GM12891 (cell line): ENCODE results near the gene KCTD15.

Experiments used
- DNase-seq: peaks from one replicate; pipeline ENCODE4 v3.0.0; 2011; ENCODE audit warnings: low spot score; ENCODE audit not compliant: insufficient read length
- FAIRE-seq: peaks from 2 replicates; lab custom pipeline; 2011; peaks lifted over from hg19 to GRCh38; lab: Jason Lieb, UNC
- PAX5 ChIP-seq: IDR thresholded peaks from 2 replicates; pipeline ENCODE4 v1.6.1; 2011; ENCODE audit warnings: low read length, moderate library complexity, mild to moderate bottlenecking; ENCODE audit not compliant: insufficient read depth, severe bottlenecking
- POLR2A ChIP-seq: IDR thresholded peaks from 2 replicates; pipeline ENCODE4 v1.6.1; 2011; ENCODE audit warnings: low read depth, low read length, control low read depth
- POLR2AphosphoS5 ChIP-seq: IDR thresholded peaks from 2 replicates; pipeline ENCODE4 v1.6.1; 2011; ENCODE audit warnings: low read depth, low read length, control low read depth
- POU2F2 ChIP-seq: IDR thresholded peaks from 2 replicates; pipeline ENCODE4 v1.6.1; 2011; ENCODE audit warnings: low read depth, mild to moderate bottlenecking, control low read depth, low read length, moderate library complexity
- SPI1 ChIP-seq: IDR thresholded peaks from 2 replicates; pipeline ENCODE4 v1.6.1; 2011; ENCODE audit warnings: low read depth, low read length, control low read depth
- TAF1 ChIP-seq: IDR thresholded peaks from 2 replicates; pipeline ENCODE4 v1.6.1; 2011; ENCODE audit warnings: low read depth, low read length, control low read depth

KCTD15 gene

GRCh38 chr19:33803383-33803782 lies 6.7 kb downstream of the KCTD15 start:
- DNase-seq (no peak), FAIRE-seq (no peak)
- TF ChIP-seq POLR2AphosphoS5 = no peak
- TF ChIP-seq SPI1 = no peak
- TF ChIP-seq PAX5 = no peak

- DNase-seq (no peak), FAIRE-seq (no peak)
Observed at GRCh38 chr19:33804021-33804799, 7.5 kb downstream of the KCTD15 start.

GRCh38 chr19:33805313-33805712 lies 8.6 kb downstream of the KCTD15 start:
- no peak for FAIRE-seq
- DNase-seq = no peak
- TF ChIP-seq TAF1 = no peak
- no peak for TF ChIP-seq SPI1
- no peak for TF ChIP-seq POU2F2
- no peak for TF ChIP-seq POLR2AphosphoS5
- TF ChIP-seq POLR2A = no peak
- no peak for TF ChIP-seq PAX5

More at GRCh38 chr19:33804021-33804799, 7.5 kb downstream of the KCTD15 start:
- TF ChIP-seq SPI1 = no peak
- TF ChIP-seq POU2F2 = no peak
- no peak for TF ChIP-seq PAX5
- TF ChIP-seq POLR2AphosphoS5 = no peak
- no peak for TF ChIP-seq TAF1
- no peak for TF ChIP-seq POLR2A

GRCh38 chr19:33805840-33806433 lies 9.3 kb downstream of the KCTD15 start:
- no peak for FAIRE-seq
- no peak for TF ChIP-seq POLR2A
- no peak for TF ChIP-seq PAX5
- TF ChIP-seq TAF1 = no peak
- no peak for TF ChIP-seq SPI1
- TF ChIP-seq POLR2AphosphoS5 = no peak

GRCh38 chr19:33806434-33806881 lies 9.8 kb downstream of the KCTD15 start:
- TF ChIP-seq POU2F2 = no peak
- TF ChIP-seq PAX5 = no peak
- TF ChIP-seq POLR2A = no peak
- TF ChIP-seq SPI1 = no peak
- no peak for TF ChIP-seq TAF1
- no peak for TF ChIP-seq POLR2AphosphoS5
- DNase-seq = no peak
- no peak for FAIRE-seq

More at GRCh38 chr19:33805840-33806433, 9.3 kb downstream of the KCTD15 start:
- DNase-seq = no peak

GRCh38 chr19:33808399-33808798 lies 11.7 kb downstream of the KCTD15 start:
- DNase-seq (no peak), FAIRE-seq (no peak)
- TF ChIP-seq POLR2A = no peak
- TF ChIP-seq TAF1 = no peak
- TF ChIP-seq SPI1 = no peak
- no peak for TF ChIP-seq PAX5
- no peak for TF ChIP-seq POU2F2
- TF ChIP-seq POLR2AphosphoS5 = no peak

GRCh38 chr19:33809960-33810359 lies 13.3 kb downstream of the KCTD15 start:
- FAIRE-seq = no peak
- no peak for DNase-seq
- TF ChIP-seq POU2F2 (no peak), POLR2AphosphoS5 (no peak), POLR2A (no peak), SPI1 (no peak), PAX5 (no peak), TAF1 (no peak)

- DNase-seq (no peak), FAIRE-seq (no peak)
- TF ChIP-seq SPI1 (no peak), POLR2AphosphoS5 (no peak), POLR2A (no peak), POU2F2 (no peak), TAF1 (no peak), PAX5 (no peak)
Observed at GRCh38 chr19:33810821-33811220, 14.2 kb downstream of the KCTD15 start.

- no peak for FAIRE-seq
- no peak for TF ChIP-seq SPI1
- no peak for DNase-seq
Observed at GRCh38 chr19:33811246-33811645, 14.6 kb downstream of the KCTD15 start.

GRCh38 chr19:33811736-33812387 lies 15.2 kb downstream of the KCTD15 start:
- FAIRE-seq (no peak), DNase-seq (no peak)
- TF ChIP-seq POLR2A = no peak
- no peak for TF ChIP-seq POLR2AphosphoS5
- TF ChIP-seq POU2F2 = no peak
- TF ChIP-seq PAX5 = no peak
- TF ChIP-seq SPI1 = no peak
- no peak for TF ChIP-seq TAF1
